Stimulated activated CD8-positive, alpha-beta memory T cell treated with anti-CD3 and anti-CD28 coated beads, Interleukin-12 subunit alpha, Interleukin-12 subunit beta, amount 100 ng/mL, for 1 hour (primary cell): Measurements from ENCODE around the gene TGFBR2.

Experiments
- DNase-seq: peaks from one replicate; pipeline ENCODE4 v3.0.0-alpha.2; 2020; ENCODE audit warnings: low read depth

Gene TGFBR2

DNA sequence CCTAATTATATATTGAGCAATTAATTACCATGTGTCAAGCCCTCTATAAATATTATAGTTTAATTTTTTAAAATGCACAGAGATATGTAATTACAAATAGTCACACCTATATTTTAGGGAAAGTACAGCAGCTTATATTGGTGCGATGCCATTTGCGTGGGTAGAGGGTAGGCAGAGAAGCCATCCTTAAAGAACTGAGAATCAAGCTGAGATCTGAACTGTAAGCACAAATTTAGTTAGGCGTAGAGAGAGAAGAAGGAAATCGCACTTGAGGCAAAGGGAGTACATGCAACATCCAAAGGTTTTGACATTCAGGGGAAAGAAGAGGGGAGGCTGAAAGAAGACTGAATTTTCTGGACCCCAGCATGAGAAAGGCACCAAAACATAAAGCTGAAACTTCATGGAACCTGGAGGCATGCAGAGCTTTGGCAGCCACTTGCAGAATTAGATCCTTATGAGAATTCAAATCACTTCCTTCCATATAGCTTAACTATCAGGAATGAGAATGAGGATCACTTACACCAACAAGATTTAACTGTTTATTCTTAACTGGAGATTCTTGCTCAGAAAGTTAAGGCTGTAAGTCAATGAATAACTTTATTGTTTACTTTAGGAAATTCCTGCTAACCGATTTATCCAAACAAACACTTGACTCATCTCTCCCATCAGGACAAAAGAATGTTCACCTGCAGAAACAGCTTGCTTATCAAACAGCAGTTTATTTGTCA lies 114.3 kb downstream of the TGFBR2 start:
- DNase-seq, result no peak

DNA sequence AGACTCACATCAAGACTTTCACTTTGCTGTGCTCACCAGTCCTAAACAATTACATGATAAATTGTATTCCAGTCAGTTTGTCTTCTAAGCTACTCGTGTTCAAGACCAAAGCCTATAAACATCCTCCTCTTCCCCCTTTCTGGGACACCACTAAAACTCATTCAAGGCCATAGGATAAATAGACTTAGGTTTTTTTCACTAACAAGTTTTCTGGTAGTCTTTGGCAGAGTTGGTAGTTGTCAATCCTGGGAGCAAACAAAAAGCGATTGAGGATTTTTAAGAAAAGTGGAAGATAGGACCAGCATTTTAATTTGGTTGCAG lies 114.9 kb downstream of the TGFBR2 start:
- DNase-seq, result no peak

DNA sequence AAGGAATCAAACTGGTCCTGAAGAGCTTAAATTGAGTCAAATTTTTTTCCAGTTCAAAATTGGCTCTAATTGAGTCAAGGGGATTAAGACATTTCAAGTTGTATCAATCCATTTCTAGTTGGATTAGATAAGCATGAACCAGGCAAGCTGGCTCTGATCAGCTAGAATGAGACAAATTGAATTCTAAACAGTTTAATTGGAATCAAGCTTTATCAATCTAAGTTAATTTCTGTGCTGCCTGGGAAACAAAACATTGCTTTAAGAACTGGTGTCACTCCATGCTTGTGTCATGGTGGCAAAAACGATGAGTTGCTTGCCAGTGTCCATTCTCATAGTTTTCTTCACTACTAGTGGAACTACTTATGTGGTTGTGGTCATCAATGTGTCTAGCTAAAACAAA lies 116.8 kb downstream of the TGFBR2 start:
- no peak for DNase-seq

DNA sequence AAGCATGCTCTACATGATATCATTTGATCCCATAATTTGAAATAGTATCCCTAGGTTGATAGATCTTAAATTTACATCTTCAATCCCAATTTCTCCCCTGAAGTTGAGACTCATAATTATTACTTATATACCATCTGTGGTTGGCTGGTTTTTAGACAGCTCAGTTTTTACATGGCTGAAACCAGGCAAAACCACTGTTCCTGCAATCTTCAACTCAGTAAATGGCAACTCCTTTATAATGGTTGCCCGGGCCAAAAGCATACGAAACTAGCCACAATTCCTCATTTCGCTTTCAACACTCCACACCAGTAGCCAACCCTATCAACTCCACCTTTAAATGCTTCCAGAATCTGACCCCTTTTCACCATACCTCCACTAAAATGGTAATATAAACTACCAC lies 118.5 kb downstream of the TGFBR2 start:
- no peak for DNase-seq

DNA sequence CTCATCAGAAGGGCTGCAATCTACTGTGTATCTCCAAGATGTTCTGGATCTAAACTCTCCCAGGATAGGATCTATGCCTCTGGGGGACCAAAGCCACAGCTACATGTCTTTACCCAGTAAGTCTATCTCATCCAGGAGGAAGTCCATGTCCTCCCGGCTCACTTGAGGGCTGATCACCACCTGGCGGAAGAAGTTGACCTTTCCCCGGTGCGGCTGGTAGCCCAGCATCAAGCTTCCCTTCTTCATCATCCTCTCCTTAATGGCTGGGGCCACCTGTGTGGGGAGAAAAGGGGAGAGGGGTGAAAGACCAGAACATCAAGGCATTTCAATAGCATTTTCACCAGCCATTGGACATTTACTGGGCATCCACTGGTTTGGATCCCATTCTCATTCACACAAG lies 121.7 kb downstream of the TGFBR2 start:
- DNase-seq, result no peak

DNA sequence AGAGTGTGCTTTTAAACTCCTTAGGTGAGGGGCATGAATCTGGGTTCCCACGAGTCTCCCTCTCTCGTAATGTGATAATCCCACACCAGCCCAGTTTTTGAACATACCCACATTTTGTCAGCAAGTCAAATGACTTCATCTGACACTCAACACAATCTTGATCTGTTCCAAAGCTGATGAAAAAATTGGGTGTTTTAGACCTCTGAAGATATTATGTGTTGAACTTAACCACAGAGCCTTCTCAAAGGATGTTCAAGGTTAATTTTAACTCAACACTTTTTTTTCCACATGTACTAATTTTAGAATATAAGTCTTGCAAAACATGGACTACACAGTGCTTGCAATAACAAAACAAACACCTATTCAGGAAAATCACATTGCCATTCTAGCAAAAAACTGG lies 123.1 kb downstream of the TGFBR2 start:
- no peak for DNase-seq

DNA sequence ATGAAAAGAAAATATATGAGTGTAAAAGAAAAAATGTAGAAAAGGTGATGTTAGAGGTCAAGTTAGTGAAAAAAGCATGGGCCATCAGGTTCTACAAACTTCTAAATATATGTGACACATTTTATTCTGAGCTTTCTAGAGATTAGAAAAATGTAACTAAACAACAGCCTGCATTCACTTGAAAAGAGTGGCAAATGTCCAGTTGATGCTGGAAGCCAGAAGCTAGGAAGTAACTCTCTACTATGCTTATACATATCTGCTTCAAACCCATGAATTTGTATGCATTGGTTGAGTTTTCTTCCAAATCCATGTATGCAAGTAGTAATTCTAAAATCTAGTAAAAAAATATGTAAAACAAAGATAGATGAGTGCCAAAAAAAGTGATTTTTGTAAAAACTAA lies 123.5 kb downstream of the TGFBR2 start:
- DNase-seq, result no peak

DNA sequence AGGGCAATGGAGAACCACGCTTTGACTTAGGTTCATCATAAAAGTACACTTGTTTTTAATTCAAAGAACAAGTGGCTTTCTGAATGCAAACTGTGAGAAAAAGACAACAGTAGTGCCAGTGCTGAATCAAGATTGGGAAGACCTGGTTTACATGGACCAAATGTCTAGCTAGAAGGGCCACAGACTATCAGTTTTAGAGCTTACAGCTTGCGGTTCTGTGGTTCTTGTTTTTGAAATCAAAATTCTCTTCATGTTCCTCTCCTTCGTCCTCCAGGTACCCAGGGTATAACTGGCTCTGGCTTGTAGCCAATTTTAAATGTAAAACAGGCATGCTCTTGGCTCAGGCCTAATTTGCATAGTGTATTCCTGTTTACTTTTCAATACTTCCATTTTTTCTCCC lies 124.6 kb downstream of the TGFBR2 start:
- no peak for DNase-seq

DNA sequence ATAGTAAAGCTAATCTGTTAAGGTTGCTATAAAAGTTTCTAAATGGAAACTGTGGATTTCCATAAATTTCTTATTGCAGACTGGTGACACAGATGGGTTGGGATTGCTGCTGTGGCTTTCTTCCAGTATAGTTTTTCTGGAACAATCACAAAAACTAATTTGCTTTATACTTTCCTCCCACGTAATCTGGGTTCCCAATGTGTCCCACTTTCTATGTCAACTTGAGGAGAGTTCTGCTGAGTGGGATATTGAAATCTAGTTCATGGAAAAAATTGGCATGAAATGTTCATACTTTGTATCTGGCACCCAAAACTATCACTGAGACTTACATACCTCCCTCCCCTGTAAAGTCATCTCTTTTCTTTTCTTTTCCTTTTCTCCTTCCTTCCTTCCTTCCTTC lies 126.8 kb downstream of the TGFBR2 start:
- no peak for DNase-seq

DNA sequence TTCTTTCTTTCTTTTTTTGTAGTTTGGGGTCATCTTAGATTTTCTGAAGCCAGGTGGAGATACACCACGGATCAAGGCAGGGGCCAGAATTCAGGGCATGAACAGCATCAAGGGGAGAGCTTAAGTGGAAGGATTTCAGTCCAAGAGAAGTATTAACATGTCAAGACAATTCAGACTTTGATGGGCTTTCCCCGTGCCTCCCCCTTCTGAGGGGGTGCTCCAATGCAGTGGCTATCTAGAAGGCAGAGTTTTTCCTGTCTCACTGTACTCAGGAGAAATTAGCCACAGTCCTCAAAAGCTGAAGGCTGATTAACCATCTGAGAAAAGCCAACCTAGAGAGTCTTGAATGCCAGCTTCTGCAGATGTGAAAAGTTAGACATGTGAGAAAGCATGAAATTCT lies 127.3 kb downstream of the TGFBR2 start:
- no peak for DNase-seq

DNA sequence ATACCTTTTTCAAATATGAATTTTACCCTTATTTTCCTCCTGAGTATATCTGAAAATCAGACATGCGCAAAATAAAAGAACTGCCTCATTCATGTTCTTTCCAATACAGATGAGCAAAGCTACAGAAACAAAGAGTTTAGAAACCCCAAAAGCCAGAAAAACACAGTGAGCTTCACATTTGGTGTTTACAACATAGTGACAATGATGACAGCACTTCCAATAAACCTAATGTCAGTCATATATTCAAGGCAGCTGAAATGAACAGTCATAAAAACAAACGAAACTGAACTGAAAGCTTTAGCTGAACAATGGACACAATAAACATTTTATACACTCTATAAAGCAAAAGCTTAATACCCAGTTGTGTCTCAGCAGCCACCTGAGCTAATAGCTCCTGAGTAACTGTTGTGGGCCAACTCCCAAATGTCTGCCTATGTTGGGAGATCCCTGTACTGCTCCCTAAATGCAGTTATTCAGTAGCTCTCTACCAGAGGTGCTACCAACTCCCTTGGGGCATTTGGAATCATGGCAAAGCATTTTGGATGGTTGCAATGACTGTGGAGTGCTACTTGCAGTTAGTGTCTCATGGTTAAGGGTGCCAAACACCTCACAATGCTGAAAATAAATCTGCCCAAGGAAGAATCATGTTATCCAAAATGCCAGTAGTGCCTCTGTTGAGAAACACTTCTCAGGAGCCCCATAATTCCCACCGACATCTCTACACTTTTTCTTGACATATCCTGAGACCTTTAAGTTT lies 131.5 kb downstream of the TGFBR2 start:
- no peak for DNase-seq

DNA sequence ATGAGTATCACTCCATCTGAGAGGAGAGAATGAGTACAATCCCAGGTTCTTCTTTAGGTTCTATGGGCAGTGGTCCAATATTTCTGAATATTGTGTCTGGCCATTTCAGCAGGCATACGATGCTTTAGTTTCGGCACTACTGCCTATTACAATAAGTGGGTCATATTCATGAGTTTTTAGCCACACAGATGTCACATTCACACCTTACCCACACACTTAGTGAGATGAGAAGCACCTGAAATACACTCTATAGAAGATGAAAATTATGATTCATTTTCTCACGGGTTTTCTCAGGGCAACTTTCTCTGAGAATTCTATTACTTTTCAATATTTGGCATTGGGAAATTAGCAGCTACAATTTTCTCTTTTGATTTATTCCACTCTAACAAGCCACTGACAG lies 132.2 kb downstream of the TGFBR2 start:
- no peak for DNase-seq

DNA sequence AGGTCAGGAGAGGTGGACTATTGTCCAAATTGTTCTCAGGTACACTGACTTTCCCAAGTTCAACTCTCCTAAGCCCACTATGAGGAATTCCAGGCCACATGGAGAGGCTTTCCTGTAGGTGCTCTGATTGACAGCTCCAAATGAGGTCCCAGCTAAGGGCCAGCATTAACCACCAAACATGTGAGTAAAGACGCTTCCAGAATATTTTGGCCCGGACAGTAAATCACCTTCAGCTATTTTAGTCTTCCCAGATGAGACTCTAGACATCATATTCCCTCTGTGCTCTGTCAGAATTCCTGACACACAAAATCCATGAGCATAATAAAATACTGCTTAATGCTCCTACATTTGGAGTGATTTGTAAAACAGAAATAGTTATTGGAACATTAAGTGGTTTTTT lies 135.5 kb downstream of the TGFBR2 start:
- DNase-seq, result no peak

DNA sequence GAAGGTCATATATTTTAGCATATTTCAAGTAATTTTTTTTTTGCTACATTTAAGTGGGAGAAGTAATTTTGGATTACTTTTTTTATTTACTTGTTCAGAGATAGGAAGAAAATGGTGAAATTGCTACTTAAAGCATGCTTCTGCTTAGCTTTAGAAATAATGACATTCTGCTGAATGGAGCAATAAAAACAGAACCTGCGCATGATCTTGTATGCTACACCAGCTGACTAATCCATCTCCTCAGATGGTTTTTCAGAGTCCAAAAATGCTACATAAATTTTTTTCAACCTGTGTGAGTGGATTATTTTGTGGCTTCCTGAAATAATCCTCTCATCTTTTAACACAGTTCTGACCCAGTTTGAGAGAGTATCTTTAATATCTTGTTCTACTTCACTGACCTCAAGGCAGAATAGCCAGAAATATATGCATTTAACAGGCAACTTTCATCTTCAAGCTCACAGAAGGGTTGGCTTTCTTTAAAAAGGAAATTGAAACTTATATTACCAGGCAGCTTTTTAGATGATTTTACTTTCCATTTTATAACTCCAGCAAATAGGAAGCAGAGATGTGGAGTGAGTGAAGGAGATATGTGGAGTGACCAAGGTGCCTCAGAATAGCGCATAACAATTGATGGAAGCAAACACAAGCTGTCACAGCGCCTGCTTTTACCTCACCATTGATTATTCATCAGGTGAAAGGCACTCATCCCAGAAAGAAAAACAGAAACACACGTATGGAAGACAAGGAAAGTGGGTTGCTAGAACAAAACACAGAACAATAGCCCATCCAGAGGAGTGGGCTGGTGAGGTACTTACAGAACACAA lies 136.6 kb downstream of the TGFBR2 start:
- DNase-seq, result no peak
